ENCODE data around the gene ZMIZ1.

GRCh38 chr10:79045566-79046175, 23.1 kb upstream of the ZMIZ1 start:
- TF ChIP-seq CTCF (conservative IDR thresholded peaks at IDR 0.05; ENCODE audit: low read depth in 2 of 2) (no peak), POLR2AphosphoS5 (IDR thresholded peaks at IDR 0.05; ENCODE audit: low read depth) (no peak), EZH2 (IDR thresholded peaks at IDR 0.05; ENCODE audit: low read depth, unreplicated experiment) (no peak), JUNB (IDR thresholded peaks at IDR 0.05; ENCODE audit: unreplicated experiment) (no peak), EZH2phosphoT487 (IDR thresholded peaks at IDR 0.05; ENCODE audit: unreplicated experiment) (no peak), REST (IDR thresholded peaks at IDR 0.05; ENCODE audit: unreplicated experiment) (no peak), ZNF331 (CRISPR knock-in tag; IDR thresholded peaks at IDR 0.05; ENCODE audit: low read depth) (no peak), CREB1 (CRISPR knock-in tag; IDR thresholded peaks at IDR 0.05; ENCODE audit: low read depth) (no peak), ZNF114 (CRISPR knock-in tag; IDR thresholded peaks at IDR 0.05) (no peak), ETS1 (IDR thresholded peaks at IDR 0.05) (no peak), NANOG (IDR thresholded peaks at IDR 0.05; ENCODE audit: borderline replicate concordance) (no peak), ZNF462 (CRISPR knock-in tag; IDR thresholded peaks at IDR 0.05) (no peak), STAT1 (IDR thresholded peaks at IDR 0.05; ENCODE audit: unreplicated experiment) (no peak)

Measured in GM23338 (cell line).